KG1 (cell line): ENCODE results near the gene LHX4.

Source experiments
- DNase-seq: peaks from one replicate; lab custom pipeline; 2025; lab: John Stamatoyannopoulos, UW

LHX4 gene

GRCh38 chr1:180229483-180230415 is at the start of gene LHX4:
Gene LHX4 (plus strand): TSS chr1:180230264. CDS start chr1:180230530, 266 bp downstream.
- DNase-seq: no peak

GRCh38 chr1:180181048-180181447 is 49.0 kb upstream of the LHX4 start:
- no peak for DNase-seq

- no peak for DNase-seq
Measured at GRCh38 chr1:180181996-180182642, 47.9 kb upstream of the LHX4 start.

- DNase-seq: no peak
Measured at GRCh38 chr1:180182643-180183311, 47.3 kb upstream of the LHX4 start.

- no peak for DNase-seq
Measured at GRCh38 chr1:180183426-180183825, 46.6 kb upstream of the LHX4 start.

- no peak for DNase-seq
Measured at GRCh38 chr1:180184041-180184440, 46.0 kb upstream of the LHX4 start.

- DNase-seq: no peak
Measured at GRCh38 chr1:180185281-180185680, 44.8 kb upstream of the LHX4 start.

- no peak for DNase-seq
Measured at GRCh38 chr1:180185971-180186645, 44.0 kb upstream of the LHX4 start.

GRCh38 chr1:180186831-180187230 is 43.2 kb upstream of the LHX4 start:
- no peak for DNase-seq

- DNase-seq: no peak
Measured at GRCh38 chr1:180187626-180188025, 42.4 kb upstream of the LHX4 start.

- DNase-seq: no peak
Measured at GRCh38 chr1:180188091-180188506, 42.0 kb upstream of the LHX4 start.

GRCh38 chr1:180188684-180189175 is 41.3 kb upstream of the LHX4 start:
- no peak for DNase-seq

GRCh38 chr1:180190091-180190490 is 40.0 kb upstream of the LHX4 start:
- no peak for DNase-seq

- no peak for DNase-seq
Measured at GRCh38 chr1:180192172-180192571, 37.9 kb upstream of the LHX4 start.

GRCh38 chr1:180193141-180194047 is 36.7 kb upstream of the LHX4 start:
- no peak for DNase-seq

GRCh38 chr1:180194048-180194425 is 36.0 kb upstream of the LHX4 start:
- DNase-seq: no peak

- DNase-seq: no peak
Measured at GRCh38 chr1:180194546-180195207, 35.4 kb upstream of the LHX4 start.

GRCh38 chr1:180195401-180195800 is 34.7 kb upstream of the LHX4 start:
- no peak for DNase-seq

GRCh38 chr1:180195916-180196315 is 34.1 kb upstream of the LHX4 start:
- no peak for DNase-seq

GRCh38 chr1:180196436-180197003 is 33.5 kb upstream of the LHX4 start:
- no peak for DNase-seq
